CD4-positive, alpha-beta T cell treated with Interleukin-15 for 1 hour (primary cell): Measurements from ENCODE around the gene MMEL1.
"Not testable (repeated sequence)": the region's sequence is repeated elsewhere in the genome, so short reads cannot be mapped to it uniquely, and the experiment has no call there.

Experiments
- DNase-seq: peaks from one replicate; pipeline ENCODE4 v3.0.0-alpha.2; 2020

Gene MMEL1

DNA sequence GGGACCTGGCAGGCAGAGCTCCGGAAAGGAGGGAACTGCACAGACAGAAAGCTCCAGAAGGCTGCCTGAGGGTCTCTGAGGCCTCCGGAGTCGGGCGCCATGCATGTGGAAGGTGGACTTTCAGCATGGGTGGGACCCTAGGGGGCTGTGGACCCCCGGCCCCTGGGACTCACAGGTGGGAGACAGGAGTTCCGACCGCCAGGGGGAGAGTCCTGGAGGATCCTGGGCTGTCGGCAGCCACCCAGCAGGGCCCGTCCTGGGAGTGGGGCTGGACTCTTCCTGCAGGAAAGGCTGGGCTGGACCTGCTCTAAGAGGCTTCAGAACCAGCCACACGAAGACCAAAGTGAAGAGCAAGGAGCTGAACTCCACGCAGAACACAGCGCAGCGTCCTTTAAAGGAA is 63.1 kb downstream of the MMEL1 start:
- DNase-seq = not testable (repeated sequence)

- DNase-seq = no peak
These were observed 63.8 kb downstream of the MMEL1 start for GRCh38 chr1:2569060-2569459.

DNA sequence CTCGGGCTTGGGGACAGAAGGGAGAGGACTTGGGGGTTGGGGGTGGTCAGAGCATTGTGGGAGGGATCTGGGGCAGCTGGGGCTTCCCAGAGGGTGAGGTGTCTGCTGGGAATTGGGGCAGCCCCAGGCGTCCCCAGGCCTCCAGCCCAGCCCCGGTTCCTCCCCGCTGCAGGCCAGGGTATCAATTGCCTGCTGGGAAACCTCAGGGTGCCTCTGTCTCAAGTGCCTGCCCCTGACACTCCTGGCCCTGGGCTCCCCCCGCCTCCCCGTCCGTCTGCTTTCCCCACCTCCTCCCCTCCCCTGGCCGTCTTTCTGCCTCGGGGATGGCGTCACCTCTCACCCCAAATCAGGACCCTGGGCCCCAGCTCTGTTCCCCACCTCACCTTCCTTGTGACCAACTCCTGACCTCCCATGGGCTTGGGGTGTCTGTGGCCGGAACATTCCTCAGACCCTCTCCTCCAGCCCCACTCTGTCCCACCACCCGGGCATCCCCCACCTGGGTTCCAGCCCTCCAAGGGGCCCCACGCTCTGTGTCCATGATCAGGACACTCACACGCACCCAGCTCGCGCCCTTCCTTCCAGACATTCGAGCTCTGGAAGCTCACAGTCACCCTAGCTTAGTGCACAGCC is 64.5 kb downstream of the MMEL1 start:
- DNase-seq = not testable (repeated sequence)

- no peak for DNase-seq
These were observed 65.6 kb downstream of the MMEL1 start for GRCh38 chr1:2567083-2567679.

- no peak for DNase-seq
These were observed 66.4 kb downstream of the MMEL1 start for GRCh38 chr1:2566101-2567045.

- DNase-seq = no peak
These were observed 67.9 kb downstream of the MMEL1 start for GRCh38 chr1:2564815-2565374.

DNA sequence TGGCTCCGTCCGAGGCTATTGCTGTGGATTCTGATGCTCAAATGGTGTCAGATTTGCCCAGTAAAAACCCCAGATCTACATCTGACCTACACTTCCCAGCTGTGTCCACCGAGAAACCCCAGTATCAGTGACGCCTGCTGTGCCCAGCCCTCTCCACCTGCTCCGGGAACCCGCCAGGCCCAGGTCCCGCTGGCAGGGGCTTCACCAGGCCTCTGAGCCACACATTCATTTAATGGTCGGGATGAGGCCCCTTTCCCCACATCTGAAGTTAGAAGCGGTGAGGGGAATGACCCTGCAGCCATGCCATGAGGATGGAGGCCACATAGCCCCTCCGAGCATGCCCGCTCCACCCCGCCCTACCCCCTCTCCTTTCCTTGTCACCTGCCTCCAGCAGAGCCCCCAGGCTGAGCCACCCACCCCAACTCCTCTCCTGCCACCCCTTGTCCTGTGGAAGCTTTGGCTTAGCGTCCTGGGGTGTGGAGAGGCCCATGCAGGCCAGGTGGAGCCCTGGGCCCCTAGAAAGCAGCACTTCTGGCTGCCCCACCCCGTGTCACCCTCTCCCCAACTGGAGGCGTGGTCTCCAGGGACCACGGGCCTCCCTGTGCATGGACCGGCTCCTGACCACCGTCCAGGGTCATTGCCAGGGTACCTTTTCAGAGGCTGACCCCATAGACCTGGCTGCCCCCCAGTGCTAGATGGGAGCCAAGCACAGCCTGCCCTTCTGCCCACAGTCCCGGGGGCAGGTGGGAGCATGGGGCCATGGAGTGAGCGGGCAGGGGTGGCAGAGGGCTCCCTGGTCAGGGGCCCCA is 68.6 kb downstream of the MMEL1 start:
- no peak for DNase-seq

GRCh38 chr1:2563205-2563604 is 69.6 kb downstream of the MMEL1 start:
- DNase-seq = no peak

DNA sequence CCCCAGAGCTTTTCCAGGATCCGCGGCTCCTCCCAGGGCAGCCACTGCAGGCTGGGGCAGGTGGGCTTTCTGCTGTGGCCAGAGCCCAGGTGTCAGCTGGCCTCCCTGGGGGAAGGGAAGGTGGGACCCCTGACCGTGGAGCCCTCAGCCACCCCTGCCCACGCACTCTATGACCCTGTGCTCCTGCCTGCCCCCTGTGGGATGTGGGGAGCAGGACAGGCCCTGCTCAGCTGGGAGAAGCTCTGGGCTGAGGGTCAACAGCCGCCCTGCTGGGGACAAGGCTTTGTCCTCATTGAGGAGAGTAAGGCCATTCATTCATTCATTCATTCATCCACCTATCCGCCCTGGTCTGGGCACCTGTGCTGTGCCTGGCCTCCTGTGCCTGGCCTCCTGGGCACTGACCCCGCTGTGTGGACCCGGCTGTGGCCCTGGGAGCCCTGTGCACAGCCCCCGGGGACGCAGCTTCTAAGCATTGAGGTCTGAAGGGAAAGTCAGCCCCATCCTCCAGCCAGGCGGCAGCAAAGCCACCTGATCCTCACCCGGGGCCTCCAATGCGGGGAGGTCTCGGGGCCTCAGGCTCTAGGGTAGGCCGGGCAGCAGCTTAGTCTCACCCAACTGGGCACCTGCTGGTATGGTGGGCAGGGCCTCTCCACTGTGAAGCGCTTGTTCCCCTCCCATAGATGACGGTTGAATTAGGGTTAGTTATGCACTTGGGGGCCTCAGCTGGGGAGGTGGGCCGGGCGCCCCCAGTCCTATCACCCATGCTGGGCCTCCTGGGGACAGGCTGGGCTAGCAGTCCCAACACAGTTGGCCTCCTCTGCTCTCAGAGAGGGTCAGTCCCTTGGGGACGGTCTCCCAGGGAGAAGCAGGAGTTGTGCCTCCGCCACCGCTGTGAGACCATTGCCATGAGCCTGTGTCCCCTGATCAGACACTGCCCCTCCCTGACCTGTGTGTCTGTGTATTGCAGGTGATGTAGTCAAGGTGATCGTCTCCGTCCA is 70.6 kb downstream of the MMEL1 start:
- DNase-seq = no peak

- DNase-seq = no peak
These were observed 71.4 kb downstream of the MMEL1 start for GRCh38 chr1:2561446-2561845.

DNA sequence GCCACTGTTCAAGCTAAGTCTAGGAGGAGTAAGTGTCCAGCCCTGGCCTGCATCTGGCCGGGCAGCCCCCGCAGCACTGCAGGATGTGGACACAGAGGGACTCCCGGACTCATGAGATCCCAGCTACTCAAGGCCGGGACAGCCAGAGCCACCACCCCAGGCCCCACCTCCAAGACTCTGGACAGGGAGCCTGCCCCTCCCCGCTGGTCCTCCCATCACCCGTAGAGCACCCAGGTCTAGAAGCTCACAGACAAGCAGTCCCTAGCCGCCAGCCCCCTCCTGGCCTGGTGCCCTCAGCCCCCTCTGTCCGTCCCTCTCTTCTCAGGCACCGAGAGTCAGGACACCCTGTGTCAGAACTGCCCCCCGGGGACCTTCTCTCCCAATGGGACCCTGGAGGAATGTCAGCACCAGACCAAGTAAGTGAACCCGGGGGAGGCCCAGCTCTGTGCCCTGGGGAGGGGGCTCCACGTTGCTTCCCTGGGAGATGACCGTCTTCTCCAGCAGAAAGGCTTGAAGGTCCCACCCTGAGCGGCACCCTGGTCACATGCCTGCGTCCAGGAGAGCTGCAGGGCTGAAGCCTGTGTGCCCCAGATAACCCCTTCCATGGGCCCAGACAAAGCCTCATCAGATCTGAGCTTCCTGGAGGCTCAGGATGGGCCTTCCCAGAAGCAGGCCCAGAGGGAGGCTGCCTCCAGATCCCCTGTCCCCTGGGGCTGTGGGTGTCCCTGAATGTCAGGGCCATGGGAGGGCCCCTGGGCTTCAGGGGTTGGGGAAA is 72.3 kb downstream of the MMEL1 start:
- DNase-seq = no peak

- no peak for DNase-seq
These were observed 73.1 kb downstream of the MMEL1 start for GRCh38 chr1:2559509-2560298.

- no peak for DNase-seq
These were observed 74.0 kb downstream of the MMEL1 start for GRCh38 chr1:2558861-2559260.

DNA sequence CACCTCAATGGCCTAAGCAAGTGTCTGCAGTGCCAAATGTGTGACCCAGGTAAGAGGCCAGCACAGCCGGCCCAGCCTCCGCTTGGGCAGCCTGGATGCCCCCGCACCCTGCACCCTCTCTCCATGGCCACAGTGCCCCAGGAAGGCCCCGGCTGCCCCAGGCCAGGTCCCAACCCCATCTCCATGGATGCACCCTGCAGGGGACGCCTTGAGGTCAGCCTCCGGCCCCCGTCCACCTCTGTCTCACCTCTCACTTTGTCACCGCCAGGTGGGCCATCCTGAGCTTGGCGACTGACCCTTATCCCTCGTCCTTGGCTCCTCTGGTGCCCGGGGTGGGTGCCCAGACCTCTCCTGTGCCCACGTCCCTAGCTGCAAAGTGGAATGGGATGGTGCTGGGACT is 74.4 kb downstream of the MMEL1 start:
- DNase-seq = no peak

GRCh38 chr1:2557482-2558400 is 75.1 kb downstream of the MMEL1 start:
- no peak for DNase-seq

- DNase-seq = peak; percentile 53
These were observed 75.9 kb downstream of the MMEL1 start for GRCh38 chr1:2556678-2557481.

- DNase-seq = peak; percentile 78
These were observed 76.5 kb downstream of the MMEL1 start, which contains the start of gene TNFRSF14 for GRCh38 chr1:2556277-2556677. Gene TNFRSF14 (plus strand): TSS chr1:2556371. CDS start chr1:2556665, 294 bp downstream.
